GM12892 (cell line): Measurements from ENCODE around the gene CLEC4A.
"Not testable (repeated sequence)": the region's sequence is repeated elsewhere in the genome, so short reads cannot be mapped to it uniquely, and the experiment has no call there.

Experiments used
- DNase-seq: peaks from one replicate; pipeline ENCODE4 v3.0.0; 2011; ENCODE audit not compliant: insufficient read length
- FAIRE-seq: peaks from 2 replicates; lab custom pipeline; 2011; peaks lifted over from hg19 to GRCh38; lab: Jason Lieb, UNC
- POLR2A ChIP-seq: IDR thresholded peaks from 2 replicates; pipeline ENCODE4 v1.6.1; 2011; ENCODE audit warnings: low read depth, low read length, control low read depth
- POLR2AphosphoS5 ChIP-seq: IDR thresholded peaks from 2 replicates; pipeline ENCODE4 v1.6.1; 2011; ENCODE audit warnings: low read depth, low read length, control low read depth
- TAF1 ChIP-seq: IDR thresholded peaks from 2 replicates; pipeline ENCODE4 v1.6.1; 2011; ENCODE audit warnings: low read depth, mild to moderate bottlenecking, control low read depth, low read length, borderline replicate concordance

The CLEC4A gene

GRCh38 chr12:8089716-8090115 lies 33.7 kb upstream of the CLEC4A start:
- TF ChIP-seq POLR2A (no peak), TAF1 (no peak), POLR2AphosphoS5 (no peak)
- FAIRE-seq (no peak), DNase-seq (no peak)

GRCh38 chr12:8093291-8093690 lies 30.1 kb upstream of the CLEC4A start:
- DNase-seq (no peak), FAIRE-seq (no peak)
- TF ChIP-seq TAF1 (no peak), POLR2AphosphoS5 (no peak), POLR2A (no peak)

GRCh38 chr12:8096281-8096915 lies 27.0 kb upstream of the CLEC4A start:
- TF ChIP-seq TAF1 = no peak
- TF ChIP-seq POLR2A = no peak
- TF ChIP-seq POLR2AphosphoS5 = no peak
- FAIRE-seq = no peak

GRCh38 chr12:8099235-8099634 lies 24.2 kb upstream of the CLEC4A start:
- FAIRE-seq = no peak
- DNase-seq = no peak
- TF ChIP-seq POLR2A (no peak), POLR2AphosphoS5 (no peak), TAF1 (no peak)

More at GRCh38 chr12:8096281-8096915, 27.0 kb upstream of the CLEC4A start:
- DNase-seq = no peak

- FAIRE-seq = peak; percentile 88
- DNase-seq = peak; percentile 23
- TF ChIP-seq POLR2AphosphoS5 (no peak), POLR2A (no peak), TAF1 (no peak)
Observed at GRCh38 chr12:8108808-8109398, 14.5 kb upstream of the CLEC4A start.

GRCh38 chr12:8113117-8113516 lies 10.3 kb upstream of the CLEC4A start:
- FAIRE-seq, DNase-seq: not testable (repeated sequence)

GRCh38 chr12:8120072-8120713 lies 3.2 kb upstream of the CLEC4A start:
- no peak for TF ChIP-seq POLR2AphosphoS5
- TF ChIP-seq POLR2A = no peak
- no peak for TF ChIP-seq TAF1
- FAIRE-seq (no peak), DNase-seq (no peak)

- TF ChIP-seq POLR2AphosphoS5 = no peak
- TF ChIP-seq TAF1 = no peak
- no peak for TF ChIP-seq POLR2A
- no peak for FAIRE-seq
- no peak for DNase-seq
Observed at GRCh38 chr12:8127138-8127537, 3.7 kb downstream of the CLEC4A start.

- DNase-seq, FAIRE-seq: not testable (repeated sequence)
Observed at GRCh38 chr12:8133636-8134397, 10.4 kb downstream of the CLEC4A start.

GRCh38 chr12:8134398-8134930 lies 11.0 kb downstream of the CLEC4A start:
- DNase-seq, FAIRE-seq: not testable (repeated sequence)

- DNase-seq, FAIRE-seq: not testable (repeated sequence)
Observed at GRCh38 chr12:8141647-8142046, 18.2 kb downstream of the CLEC4A start.

- no peak for TF ChIP-seq TAF1
- TF ChIP-seq POLR2AphosphoS5 = no peak
- no peak for TF ChIP-seq POLR2A
- FAIRE-seq = no peak
- DNase-seq = no peak
Observed at GRCh38 chr12:8143261-8143660, 19.8 kb downstream of the CLEC4A start.

- FAIRE-seq (no peak), DNase-seq (no peak)
- TF ChIP-seq POLR2AphosphoS5 (no peak), POLR2A (no peak), TAF1 (no peak)
Observed at GRCh38 chr12:8145754-8146441, 22.5 kb downstream of the CLEC4A start.
